K562 (cell line): ENCODE results near the gene POLG. TPM values are rescaled to one million over a fixed set of nuclear protein-coding genes. Genes with fewer than 3 reads are reported as not detected.

Experiments used
- ATAC-seq: fragments of 200-7000 bp; cut with Tn5 transposase; 3 replicates; pipeline ENCODE4 v1.9.1; 2020; ENCODE audit warnings: moderate library complexity
- BruUV-seq: library from RNA; stranded (reverse); fragments of 400-500 nt; replicated peaks from 2 replicates; lab custom pipeline; 2021; lab: Mats Ljungman, UMichigan
- CTCF ChIA-PET: fragments of 300-600 bp; formaldehyde crosslinking; extraction: SDS; loops from one replicate; lab custom pipeline; 2021; ENCODE audit warnings: low intra/inter-chr PET ratio; lab: Yijun Ruan, JAX
- POLR2A ChIA-PET: fragments of 300-600, 350-650 bp; sonication (Branson Sonifier 250); formaldehyde crosslinking; extraction: SDS; loops from one replicate; lab custom pipeline; 2021; ENCODE audit warnings: antibody characterized with exemption, inconsistent platforms; lab: Yijun Ruan, JAX
- DNase-seq, 4 experiments: peaks; one replicate each; pipeline versions ENCODE4 v3.0.0 to v3.0.0-alpha.2; 2011 to 2018; ENCODE audit warnings: low spot score in 3 of 4, mixed read lengths in 3 of 4; ENCODE audit errors: extremely low read depth in 1 of 4
- FAIRE-seq: peaks from 2 replicates; lab custom pipeline; 2011; peaks lifted over from hg19 to GRCh38; lab: Jason Lieb, UNC
- H2AFZ ChIP-seq: 2 replicates; pipeline ENCODE4 v1.6.0; 2011; ENCODE audit warnings: low read depth, low read length, control low read depth, inconsistent platforms
- H3K27ac ChIP-seq: fragments of 200-600 bp; 3 replicates; pipeline ENCODE4 v1.8.0; 2011; ENCODE audit warnings: low read depth, mild to moderate bottlenecking, control low read depth, inconsistent platforms, low read length, moderate library complexity, mixed read lengths; ENCODE audit errors: extremely low read depth
- H3K27me3 ChIP-seq, 2 experiments: fragments of 300-600 bp in 1 of 2; 2 replicates in 1 of 2; 3 replicates in 1 of 2; pipeline versions ENCODE4 v1.6.0 to v1.8.0; 2011; ENCODE audit warnings: inconsistent platforms in 2 of 2, low read length in 2 of 2, mild to moderate bottlenecking in 1 of 2, mixed read lengths in 1 of 2, moderate library complexity in 1 of 2; ENCODE audit not compliant: control insufficient read depth in 2 of 2, insufficient read depth in 2 of 2
- H3K36me3 ChIP-seq: fragments of 300-600 bp; 3 replicates; pipeline ENCODE4 v1.8.0; 2011; ENCODE audit warnings: mild to moderate bottlenecking, low read length, inconsistent platforms; ENCODE audit not compliant: control insufficient read depth, insufficient read depth
- H3K4me1 ChIP-seq, 2 experiments: fragments of 200-600 bp in 1 of 2; replicated peaks in 1 of 2; 2 replicates in 1 of 2; 3 replicates in 1 of 2; pipeline versions ENCODE4 v1.5.1 to v1.8.0; 2011; ENCODE audit warnings: inconsistent platforms in 2 of 2, low read length in 2 of 2, mild to moderate bottlenecking in 1 of 2, mixed read lengths in 1 of 2, moderate library complexity in 1 of 2; ENCODE audit not compliant: control insufficient read depth in 2 of 2, insufficient read depth in 2 of 2
- H3K4me2 ChIP-seq: 2 replicates; pipeline ENCODE4 v1.6.1; 2011; ENCODE audit warnings: low read length, control low read depth, inconsistent platforms, mixed read lengths; ENCODE audit not compliant: insufficient read depth
- H3K4me3 ChIP-seq: fragments of 200-600 bp; sonication (generic), shearing (Covaris generic); 2 replicates; pipeline ENCODE4 v1.5.1; 2016; ENCODE audit warnings: control low read depth, inconsistent platforms
- H3K79me2 ChIP-seq: fragments of 200-600 bp; 3 replicates; pipeline ENCODE4 v1.8.0; 2011; ENCODE audit warnings: low read length, inconsistent platforms; ENCODE audit not compliant: control insufficient read depth, insufficient read depth
- H3K9ac ChIP-seq, 2 experiments: 2 replicates each; pipeline versions ENCODE4 v1.6.0 to v1.6.1; 2011; ENCODE audit warnings: low read depth in 2 of 2, low read length in 2 of 2, control low read depth in 1 of 2, inconsistent platforms in 1 of 2, mild to moderate bottlenecking in 1 of 2, mixed read lengths in 1 of 2; ENCODE audit not compliant: insufficient read depth in 1 of 2
- H3K9me1 ChIP-seq: one replicate; pipeline ENCODE4 v1.6.0; 2011; ENCODE audit warnings: inconsistent platforms, mild to moderate bottlenecking, low read length, moderate library complexity; ENCODE audit not compliant: control insufficient read depth, insufficient read depth
- H3K9me3 ChIP-seq: replicated peaks from 2 replicates; pipeline ENCODE4 v1.5.1; 2011; ENCODE audit warnings: low read depth, low read length, inconsistent platforms; ENCODE audit not compliant: control insufficient read depth, insufficient read depth
- H4K20me1 ChIP-seq: replicated peaks from 2 replicates; pipeline ENCODE4 v1.6.1; 2011; ENCODE audit warnings: low read length, inconsistent platforms, mixed read lengths; ENCODE audit not compliant: control insufficient read depth, insufficient read depth
- BRD9 ChIP-seq: fragments of 450-650 bp; IDR thresholded peaks from 2 replicates; pipeline ENCODE4 v1.6.1; 2018; ENCODE audit warnings: low read depth; ENCODE audit not compliant: partially characterized antibody
- CTCFL ChIP-seq: IDR thresholded peaks from 2 replicates; pipeline ENCODE4 v1.6.1; 2011; ENCODE audit warnings: borderline replicate concordance, low read depth, mild to moderate bottlenecking, moderate library complexity, low read length; ENCODE audit not compliant: insufficient read depth, poor library complexity, severe bottlenecking
- L3MBTL2 ChIP-seq: fragments of 450-650 bp; IDR thresholded peaks from 2 replicates; pipeline ENCODE4 v1.6.1; 2016; ENCODE audit warnings: mild to moderate bottlenecking, moderate library complexity
- MXI1 ChIP-seq: IDR thresholded peaks from 2 replicates; pipeline ENCODE4 v1.6.1; 2011; ENCODE audit warnings: low read depth, mild to moderate bottlenecking, improper control_type of control experiment, low read length
- ZBTB8A ChIP-seq: fragments of 450-650 bp; IDR thresholded peaks from 2 replicates; pipeline ENCODE4 v1.6.1; 2018; ENCODE audit warnings: mild to moderate bottlenecking, moderate library complexity; ENCODE audit not compliant: partially characterized antibody
- WGBS: fragments of 100-300 bp; shearing (Covaris generic); methylation state at CpG from one replicate; pipeline ENCODE4 v1.1.6; 2016; ENCODE audit warnings: low coverage, mixed read lengths; ENCODE audit not compliant: insufficient coverage; ENCODE audit errors: missing lambda C conversion rate; 5-methylcytosine and 5-hydroxymethylcytosine counted together
- in situ Hi-C: fragments of 300-500 bp; cut with MboI; formaldehyde crosslinking; loops from 4 replicates; pipeline ENCODE4 v1.15.0; 2018; ENCODE audit warnings: inconsistent platforms, mixed read lengths
- intact Hi-C: fragments of 100-400 bp; cut with micrococcal nuclease; formaldehyde crosslinking; loops from 2 replicates; pipeline ENCODE4 v1.14.2; 2022
- polyA plus RNA-seq, 8 experiments: library from polyadenylated mRNA; depleted of rRNA in 4 of 8; stranded (reverse) in 5 of 8; unstranded in 3 of 8; fragments of >200 nt; fragmentation: Nextera tagmentation in 2 of 8; fragmentation: Illumina TruSeq in 1 of 8; extraction: Ambion mirVana in 2 of 8; extraction: Trizol in 1 of 8; gene quantifications; 2 replicates each; pipeline versions ENCODE4 v1.2.1 to v1.2.3, GENCODE V29; 2011 to 2014; ENCODE audit warnings: inconsistent platforms in 1 of 8, missing spikeins in 1 of 8
- total RNA-seq, 7 experiments: library from RNA; depleted of rRNA in 6 of 7; stranded (reverse); fragments of >200 nt in 6 of 7; fragmentation: Illumina TruSeq in 2 of 7; extraction: Trizol in 2 of 7; gene quantifications; 2 replicates each; pipeline versions ENCODE4 v1.2.1 to v1.2.3, GENCODE V29; 2011 to 2021; ENCODE audit warnings: low replicate concordance in 1 of 7

POLG gene
- total and polyA plus RNA-seq, 9 of the 15 experiments (the other 6 are each of a cell fraction or from before 2014, with no cell fraction given) = 15.2 to 83.8 (median 38.6) TPM

DNA sequence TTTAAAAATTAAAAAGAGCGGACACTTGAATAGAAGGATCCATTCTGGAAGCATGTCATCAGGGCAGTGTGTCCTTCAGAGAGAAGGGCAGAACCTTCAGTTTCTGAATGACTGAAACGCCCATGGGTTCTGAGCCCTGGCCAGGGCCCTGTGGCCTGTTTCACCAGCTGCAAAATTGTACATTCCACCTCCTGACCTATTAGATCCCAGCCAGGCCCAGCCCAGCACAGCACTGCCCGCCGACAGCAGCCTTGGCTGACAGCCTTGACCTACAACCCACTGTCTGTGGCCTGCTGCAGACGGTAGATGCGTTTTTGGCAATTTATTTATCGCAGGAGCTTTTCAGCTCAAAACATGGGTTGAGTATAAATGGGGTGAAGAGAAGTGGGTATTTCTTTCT is 5.9 kb upstream of the POLG start:
- ChIA-PET CTCF (no interaction called here), POLR2A (interaction anchor here (1.2 kb wide), 1 partner anchor 15 kb away, joined by 4 read pairs; no protein-coding TSS in a partner anchor)

More for the DNA sequence above, 5.9 kb upstream of the POLG start:
- intact Hi-C loops (no loop called here), in situ Hi-C loops (no loop called here)
- BruUV-seq = no TSS peak
- no peaks in the 10 kb centered on the region for H3K9me3 ChIP-seq
- no peaks in the 10 kb centered on the region for H3K36me3 ChIP-seq
- FAIRE-seq = no peak
- DNase-seq = no peak
- no peak overlapping the region for H3K4me2 ChIP-seq
- no peak for TF ChIP-seq MXI1
- TF ChIP-seq ZBTB8A = no peak
- TF ChIP-seq L3MBTL2 = no peak
- no peak for TF ChIP-seq CTCFL
- no peak for TF ChIP-seq BRD9
- H3K27ac ChIP-seq = no peak overlapping the region
- H2AFZ ChIP-seq = no peak overlapping the region
- H4K20me1 ChIP-seq = no peaks in the 10 kb centered on the region
- H3K27me3 ChIP-seq = peaks cover 9 to 33% of the 10 kb centered on the region in 2 experiments; a peak in 4 of 5 replicates
- H3K9ac ChIP-seq = no peak overlapping the region
- H3K4me3 ChIP-seq = no peak overlapping the region
- WGBS = 18% methylated on average over 7 of the region's 7 CpGs
- no peaks in the 10 kb centered on the region for H3K9me1 ChIP-seq
- ATAC-seq = peak; percentile 33; the same call in 2 of the 3 replicates
- no peaks in the 10 kb centered on the region for H3K79me2 ChIP-seq
- peaks cover 0 to 4% of the 10 kb centered on the region in 2 experiments; a peak in 3 of 5 replicates for H3K4me1 ChIP-seq
